Panc1 (cell line): ENCODE measurements around the gene TTLL10. TPM values are rescaled to one million over a fixed set of nuclear protein-coding genes. Genes with fewer than 3 reads are reported as not detected.

Source experiments
- ATAC-seq: fragments of 200-7000 bp; cut with Tn5 transposase; 2 replicates; pipeline ENCODE4 v1.9.1; 2020; ENCODE audit warnings: mild to moderate bottlenecking, moderate library complexity
- BruUV-seq: library from RNA; stranded (reverse); fragments of 400-500 nt; replicated peaks from 2 replicates; lab custom pipeline; 2021; lab: Mats Ljungman, UMichigan
- CTCF ChIA-PET: fragments of 300-600 bp; sonication (Branson Sonifier 250); formaldehyde crosslinking; loops from one replicate; lab custom pipeline; 2022; ENCODE audit warnings: antibody characterized with exemption; lab: Charles Lee
- POLR2A ChIA-PET: fragments of 300-600 bp; sonication (Branson Sonifier 250); formaldehyde crosslinking; loops from one replicate; lab custom pipeline; 2022; ENCODE audit warnings: antibody characterized with exemption; lab: Charles Lee
- DNase-seq: peaks from one replicate; pipeline ENCODE4 v3.0.0-alpha.2; 2010; ENCODE audit warnings: low read depth, low spot score
- H3K27ac ChIP-seq: 2 replicates; pipeline ENCODE4 v1.5.1; 2011; ENCODE audit warnings: mild to moderate bottlenecking, low read length, inconsistent platforms
- H3K27me3 ChIP-seq: fragments of 200-500 bp; sonication (Bioruptor generic); 2 replicates; pipeline ENCODE4 v1.6.0; 2014; ENCODE audit warnings: low read length, inconsistent platforms; ENCODE audit not compliant: control insufficient read depth, insufficient read depth
- H3K36me3 ChIP-seq: fragments of 200-500 bp; sonication (Bioruptor generic); 2 replicates; pipeline ENCODE4 v1.5.1; 2014; ENCODE audit warnings: inconsistent platforms, mild to moderate bottlenecking, low read length, moderate library complexity; ENCODE audit not compliant: control insufficient read depth, insufficient read depth
- H3K4me1 ChIP-seq: 2 replicates; pipeline ENCODE4 v1.5.1; 2011; ENCODE audit warnings: inconsistent platforms, mild to moderate bottlenecking, low read length, moderate library complexity; ENCODE audit not compliant: control insufficient read depth, insufficient read depth
- H3K4me3 ChIP-seq, 2 experiments: 2 replicates each; pipeline ENCODE4 v1.5.1; 2011 to 2012; ENCODE audit warnings: low read depth in 2 of 2, low read length in 2 of 2, mild to moderate bottlenecking in 2 of 2, inconsistent platforms in 1 of 2, moderate library complexity in 1 of 2
- H3K9me3 ChIP-seq: fragments of 200-500 bp; sonication (Bioruptor generic); 2 replicates; pipeline ENCODE4 v1.5.1; 2014; ENCODE audit warnings: low read depth, mild to moderate bottlenecking, inconsistent platforms, low read length, moderate library complexity; ENCODE audit not compliant: control insufficient read depth, insufficient read depth
- CTCF ChIP-seq: fragments of 450-650 bp; IDR thresholded peaks from 2 replicates; pipeline ENCODE4 v1.5.1; 2017; ENCODE audit warnings: mild to moderate bottlenecking
- POLR2AphosphoS5 ChIP-seq: IDR thresholded peaks from 2 replicates; pipeline ENCODE4 v1.6.1; 2012; ENCODE audit warnings: mild to moderate bottlenecking, low read depth, low read length, moderate library complexity
- REST ChIP-seq, 2 experiments: IDR thresholded peaks; 2 replicates each; pipeline ENCODE4 v1.6.1; 2011 to 2012; ENCODE audit warnings: low read depth in 2 of 2, control low read depth in 1 of 2, low read length in 1 of 2, mild to moderate bottlenecking in 1 of 2, moderate library complexity in 1 of 2; ENCODE audit not compliant: insufficient read depth in 1 of 2
- SIN3A ChIP-seq: IDR thresholded peaks from 2 replicates; pipeline ENCODE4 v1.6.1; 2012; ENCODE audit warnings: low read depth, mild to moderate bottlenecking, low read length, moderate library complexity, borderline replicate concordance; ENCODE audit not compliant: insufficient read depth
- TCF7L2 ChIP-seq: IDR thresholded peaks from 2 replicates; pipeline ENCODE4 v1.6.1; 2011; ENCODE audit warnings: mild to moderate bottlenecking, low read depth, low read length, inconsistent platforms
- in situ Hi-C: cut with HindIII; loops from 2 replicates; pipeline ENCODE4 v1.10.0; 2016; ENCODE audit warnings: low sequenced_read_pairs, low pct_unique_long_range_greater_than_20kb
- intact Hi-C: fragments of 100-400 bp; cut with micrococcal nuclease; formaldehyde crosslinking; loops from one replicate; pipeline ENCODE4 v1.10.0; 2022; ENCODE audit not compliant: unreplicated experiment
- total RNA-seq: library from RNA; stranded (reverse); gene quantifications from one replicate; pipeline ENCODE4 v1.2.1, GENCODE V29; 2021; ENCODE audit not compliant: unreplicated experiment

Gene TTLL10
- total RNA-seq, 1 experiment from 2014 or later: not detected

DNA sequence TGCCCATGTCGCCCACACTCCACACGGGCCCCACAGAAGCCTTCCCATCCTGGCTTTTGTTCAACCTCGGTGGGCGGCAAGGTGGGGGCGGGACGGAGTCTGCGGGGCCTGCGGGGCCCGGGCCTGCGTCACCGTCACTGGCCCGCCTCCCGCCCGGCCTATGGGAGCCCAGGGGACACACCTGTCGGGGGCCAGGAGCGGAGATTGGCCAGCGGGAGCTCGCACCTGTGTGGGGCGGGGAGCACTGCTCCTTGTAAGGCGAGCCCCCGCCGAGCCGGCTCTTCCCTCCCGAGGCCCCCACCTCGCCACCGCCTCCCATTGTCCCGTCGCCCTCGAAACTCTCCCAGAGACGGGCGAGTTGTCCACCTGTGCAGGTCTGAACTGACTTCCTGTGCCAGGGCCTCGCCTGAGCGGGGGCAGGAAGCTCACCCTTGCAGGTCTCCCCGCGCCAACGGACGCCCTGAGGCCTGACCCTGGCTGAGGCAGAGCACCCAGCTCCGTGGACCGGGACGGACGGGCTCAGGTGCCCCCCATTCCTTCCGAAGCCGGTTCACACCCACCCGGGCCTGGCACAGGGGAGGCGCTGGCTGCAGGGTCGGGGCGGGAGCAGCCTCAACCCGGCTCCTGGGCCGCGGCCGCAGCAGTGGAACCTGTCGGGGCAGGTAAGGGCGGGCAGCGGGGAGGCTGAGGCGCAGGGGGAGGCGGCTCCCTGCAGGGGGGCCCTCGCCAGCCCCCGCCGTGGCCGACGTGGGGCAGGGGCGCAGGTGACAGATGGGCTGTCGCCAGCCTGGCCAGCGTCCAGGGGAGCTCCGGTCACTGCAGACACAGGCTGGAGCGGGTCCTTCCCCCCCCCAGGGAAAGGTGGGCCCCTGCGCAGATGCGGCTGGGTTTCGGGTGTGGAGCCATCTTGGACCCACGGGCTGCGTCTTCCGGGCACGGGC lies 10.8 kb upstream of the TTLL10 start:
- H3K27me3 ChIP-seq: no peaks in the 10 kb centered on the region
- TF ChIP-seq TCF7L2 (no peak), REST (IDR thresholded peaks at IDR 0.05; ENCODE audit: insufficient read depth in 1 of 2, low read depth in 2 of 2, low read length in 1 of 2) (no peak), CTCF (no peak), POLR2AphosphoS5 (no peak), SIN3A (no peak)
- ChIA-PET CTCF (no interaction called here), POLR2A (no interaction called here)
- ATAC-seq (no peak), DNase-seq (no peak)
- BruUV-seq: no TSS peak
- intact Hi-C loops: no loop called here
- no peak overlapping the region for H3K27ac ChIP-seq
- H3K4me1 ChIP-seq: peaks cover 9% of the 10 kb centered on the region
- H3K4me3 ChIP-seq: no peak overlapping the region
- in situ Hi-C loops: no loop called here
- H3K36me3 ChIP-seq: no peaks in the 10 kb centered on the region
- H3K9me3 ChIP-seq: no peaks in the 10 kb centered on the region

DNA sequence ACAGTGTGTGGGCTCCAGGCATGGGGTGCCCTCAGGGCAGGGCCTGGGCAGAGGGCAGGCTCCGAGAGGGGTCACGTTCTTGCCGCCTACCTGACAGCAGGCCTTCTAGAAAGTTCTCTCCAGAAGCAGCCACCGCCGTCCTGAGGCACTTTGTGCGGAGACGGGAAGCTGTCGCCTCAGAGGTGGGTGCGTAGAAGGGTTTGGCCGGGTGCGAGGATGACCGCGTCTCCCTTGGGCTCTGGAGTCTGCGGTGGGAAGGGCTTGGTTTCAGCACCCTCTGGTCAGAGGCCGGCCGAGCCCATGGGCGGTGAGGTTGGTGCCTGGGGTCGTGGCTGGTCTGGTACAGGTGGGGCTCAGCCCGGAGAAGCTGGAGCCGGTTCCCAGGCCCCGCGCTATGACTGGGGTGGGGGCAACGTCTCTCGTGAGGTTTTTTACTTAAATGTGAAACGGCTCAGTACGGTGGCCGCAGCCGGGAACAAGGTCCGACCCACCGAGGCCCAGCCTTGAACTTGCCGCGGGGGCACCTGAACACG lies 10.1 kb upstream of the TTLL10 start:
- intact Hi-C loops (no loop called here), in situ Hi-C loops (no loop called here)
- Histone ChIP-seq H3K4me1 (peaks cover 2% of the 10 kb centered on the region; the same call in 1 of the 2 replicates), H3K27ac (no peak overlapping the region), H3K27me3 (no peaks in the 10 kb centered on the region), H3K4me3 (no peak overlapping the region), H3K9me3 (no peaks in the 10 kb centered on the region), H3K36me3 (no peaks in the 10 kb centered on the region)
- TF ChIP-seq POLR2AphosphoS5 (no peak), TCF7L2 (no peak), CTCF (no peak), SIN3A (no peak), REST (IDR thresholded peaks at IDR 0.05; ENCODE audit: insufficient read depth in 1 of 2, low read depth in 2 of 2, low read length in 1 of 2) (no peak)
- POLR2A ChIA-PET: no interaction called here
- CTCF ChIA-PET: no interaction called here
- ATAC-seq: no peak
- no peak for DNase-seq
- no TSS peak for BruUV-seq
